ENCODE measurements around the gene PIP5K1B.

The PIP5K1B gene

DNA sequence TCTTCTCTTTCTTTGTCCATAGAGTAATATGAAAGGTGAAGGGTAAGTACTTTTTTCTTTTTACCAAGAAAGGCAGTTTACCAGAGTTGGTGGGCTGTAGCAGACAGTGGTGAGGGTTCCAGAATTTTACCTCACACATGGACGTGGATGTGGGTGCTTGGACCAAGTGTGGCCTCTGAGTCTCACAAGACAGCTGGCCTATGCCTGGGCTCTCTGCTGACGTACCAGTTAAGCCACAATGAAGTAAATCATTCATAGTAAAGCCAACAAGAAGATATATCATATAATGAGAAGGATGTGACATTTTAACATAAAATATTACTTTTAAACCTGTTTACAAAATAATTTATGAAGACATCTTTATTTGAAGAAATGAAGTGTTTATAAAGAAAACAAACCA is 202.9 kb downstream of the PIP5K1B start:
- Histone ChIP-seq H3K9me3 (ENCODE audit: insufficient read depth, low read depth, low read length) (no peaks in the 10 kb centered on the region), H3K4me3 (ENCODE audit: low read length, poor library complexity, severe bottlenecking) (no peak overlapping the region), H3F3A (ENCODE audit: low read depth) (no peaks in the 10 kb centered on the region), H3K4me2 (ENCODE audit: low read depth, low read length, poor library complexity, severe bottlenecking) (no peak overlapping the region), H3K9ac (ENCODE audit: low read depth, low read length, poor library complexity, severe bottlenecking) (no peak overlapping the region), H3K27me3 (ENCODE audit: insufficient read depth, low read length, poor library complexity, severe bottlenecking) (no peaks in the 10 kb centered on the region), H3K36me3 (ENCODE audit: insufficient read depth, low read length) (no peaks in the 10 kb centered on the region), H2AFZ (ENCODE audit: low read length) (no peak overlapping the region), H4K20me1 (ENCODE audit: insufficient read depth, low read length, poor library complexity, severe bottlenecking) (no peaks in the 10 kb centered on the region), H3K9me2 (replicated peaks; ENCODE audit: low read depth, low read length) (no peaks in the 10 kb centered on the region), H3K4me1 (ENCODE audit: insufficient read depth, low read length, poor library complexity, severe bottlenecking) (peaks cover 8% of the 10 kb centered on the region), H3K79me2 (ENCODE audit: insufficient read depth, low read length) (no peaks in the 10 kb centered on the region)
- TF ChIP-seq, protein P1, sequence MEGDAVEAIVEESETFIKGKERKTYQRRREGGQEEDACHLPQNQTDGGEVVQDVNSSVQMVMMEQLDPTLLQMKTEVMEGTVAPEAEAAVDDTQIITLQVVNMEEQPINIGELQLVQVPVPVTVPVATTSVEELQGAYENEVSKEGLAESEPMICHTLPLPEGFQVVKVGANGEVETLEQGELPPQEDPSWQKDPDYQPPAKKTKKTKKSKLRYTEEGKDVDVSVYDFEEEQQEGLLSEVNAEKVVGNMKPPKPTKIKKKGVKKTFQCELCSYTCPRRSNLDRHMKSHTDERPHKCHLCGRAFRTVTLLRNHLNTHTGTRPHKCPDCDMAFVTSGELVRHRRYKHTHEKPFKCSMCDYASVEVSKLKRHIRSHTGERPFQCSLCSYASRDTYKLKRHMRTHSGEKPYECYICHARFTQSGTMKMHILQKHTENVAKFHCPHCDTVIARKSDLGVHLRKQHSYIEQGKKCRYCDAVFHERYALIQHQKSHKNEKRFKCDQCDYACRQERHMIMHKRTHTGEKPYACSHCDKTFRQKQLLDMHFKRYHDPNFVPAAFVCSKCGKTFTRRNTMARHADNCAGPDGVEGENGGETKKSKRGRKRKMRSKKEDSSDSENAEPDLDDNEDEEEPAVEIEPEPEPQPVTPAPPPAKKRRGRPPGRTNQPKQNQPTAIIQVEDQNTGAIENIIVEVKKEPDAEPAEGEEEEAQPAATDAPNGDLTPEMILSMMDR (conservative IDR thresholded peaks at IDR 0.05; ENCODE audit: low read length): no peak
- no peak for TF ChIP-seq EZH2phosphoT487 (IDR thresholded peaks at IDR 0.05; ENCODE audit: borderline replicate concordance)

DNA sequence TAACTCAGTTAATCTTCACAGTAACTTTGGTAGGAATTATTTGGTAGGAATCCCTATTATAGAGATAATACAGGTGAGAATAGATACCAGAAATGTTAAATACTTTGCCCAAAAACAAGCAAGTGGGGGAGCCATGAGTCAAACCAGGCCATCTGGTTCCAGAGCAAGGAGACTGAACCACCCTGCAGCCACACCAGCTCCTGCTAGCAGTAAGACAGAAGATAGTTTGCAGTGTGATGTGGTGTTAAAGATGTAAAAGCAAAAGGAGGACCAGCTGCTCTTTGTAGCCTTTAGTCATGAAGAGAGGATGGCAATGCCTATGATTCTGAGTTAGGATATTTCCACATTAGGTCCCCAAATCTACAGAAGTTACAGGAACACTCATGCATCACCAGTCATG is 207.5 kb downstream of the PIP5K1B start:
- Histone ChIP-seq H3K9me3 (ENCODE audit: insufficient read depth, low read depth, low read length) (no peaks in the 10 kb centered on the region), H4K20me1 (ENCODE audit: insufficient read depth, low read length, poor library complexity, severe bottlenecking) (no peaks in the 10 kb centered on the region), H3K4me1 (ENCODE audit: insufficient read depth, low read length, poor library complexity, severe bottlenecking) (no peaks in the 10 kb centered on the region), H3F3A (ENCODE audit: low read depth) (no peaks in the 10 kb centered on the region), H2AFZ (ENCODE audit: low read length) (no peak overlapping the region), H3K27me3 (ENCODE audit: insufficient read depth, low read length, poor library complexity, severe bottlenecking) (no peaks in the 10 kb centered on the region), H3K9ac (ENCODE audit: low read depth, low read length, poor library complexity, severe bottlenecking) (no peak overlapping the region), H3K4me3 (ENCODE audit: low read length, poor library complexity, severe bottlenecking) (no peak overlapping the region), H3K79me2 (ENCODE audit: insufficient read depth, low read length) (no peaks in the 10 kb centered on the region), H3K4me2 (ENCODE audit: low read depth, low read length, poor library complexity, severe bottlenecking) (no peak overlapping the region), H3K36me3 (ENCODE audit: insufficient read depth, low read length) (no peaks in the 10 kb centered on the region), H3K9me2 (replicated peaks; ENCODE audit: low read depth, low read length) (no peaks in the 10 kb centered on the region)
- TF ChIP-seq, protein P1 (conservative IDR thresholded peaks at IDR 0.05; ENCODE audit: low read length): no peak
- no peak for TF ChIP-seq EZH2phosphoT487 (IDR thresholded peaks at IDR 0.05; ENCODE audit: borderline replicate concordance)

GRCh38 chr9:68913054-68913453 is 208.0 kb downstream of the PIP5K1B start:
- no peak overlapping the region for H3K4me2 ChIP-seq (ENCODE audit: low read depth, low read length, poor library complexity, severe bottlenecking)
- H3K4me1 ChIP-seq (ENCODE audit: insufficient read depth, low read length, poor library complexity, severe bottlenecking): no peaks in the 10 kb centered on the region
- no peak for TF ChIP-seq EZH2phosphoT487 (IDR thresholded peaks at IDR 0.05; ENCODE audit: borderline replicate concordance)
- H3K9me2 ChIP-seq (replicated peaks; ENCODE audit: low read depth, low read length): no peaks in the 10 kb centered on the region
- H3K36me3 ChIP-seq (ENCODE audit: insufficient read depth, low read length): no peaks in the 10 kb centered on the region
- H3K4me3 ChIP-seq (ENCODE audit: low read length, poor library complexity, severe bottlenecking): no peak overlapping the region
- no peaks in the 10 kb centered on the region for H3K27me3 ChIP-seq (ENCODE audit: insufficient read depth, low read length, poor library complexity, severe bottlenecking)
- H3K79me2 ChIP-seq (ENCODE audit: insufficient read depth, low read length): no peaks in the 10 kb centered on the region
- H3K9me3 ChIP-seq (ENCODE audit: insufficient read depth, low read depth, low read length): no peaks in the 10 kb centered on the region
- H3F3A ChIP-seq (ENCODE audit: low read depth): no peaks in the 10 kb centered on the region
- no peaks in the 10 kb centered on the region for H4K20me1 ChIP-seq (ENCODE audit: insufficient read depth, low read length, poor library complexity, severe bottlenecking)
- H2AFZ ChIP-seq (ENCODE audit: low read length): no peak overlapping the region
- no peak overlapping the region for H3K9ac ChIP-seq (ENCODE audit: low read depth, low read length, poor library complexity, severe bottlenecking)

GRCh38 chr9:68914751-68915150 is 209.7 kb downstream of the PIP5K1B start:
- Histone ChIP-seq H3K9me2 (replicated peaks; ENCODE audit: low read depth, low read length) (no peaks in the 10 kb centered on the region), H3K9ac (ENCODE audit: low read depth, low read length, poor library complexity, severe bottlenecking) (no peak overlapping the region), H4K20me1 (ENCODE audit: insufficient read depth, low read length, poor library complexity, severe bottlenecking) (no peaks in the 10 kb centered on the region), H3K27me3 (ENCODE audit: insufficient read depth, low read length, poor library complexity, severe bottlenecking) (no peaks in the 10 kb centered on the region), H3K4me3 (ENCODE audit: low read length, poor library complexity, severe bottlenecking) (no peak overlapping the region), H3K4me2 (ENCODE audit: low read depth, low read length, poor library complexity, severe bottlenecking) (no peak overlapping the region), H3F3A (ENCODE audit: low read depth) (no peaks in the 10 kb centered on the region), H3K4me1 (ENCODE audit: insufficient read depth, low read length, poor library complexity, severe bottlenecking) (peaks cover 5% of the 10 kb centered on the region), H3K9me3 (ENCODE audit: insufficient read depth, low read depth, low read length) (no peaks in the 10 kb centered on the region), H3K79me2 (ENCODE audit: insufficient read depth, low read length) (no peaks in the 10 kb centered on the region), H2AFZ (ENCODE audit: low read length) (no peak overlapping the region), H3K36me3 (ENCODE audit: insufficient read depth, low read length) (no peaks in the 10 kb centered on the region)
- TF ChIP-seq EZH2phosphoT487 (IDR thresholded peaks at IDR 0.05; ENCODE audit: borderline replicate concordance): no peak
- TF ChIP-seq, protein P1 (conservative IDR thresholded peaks at IDR 0.05; ENCODE audit: low read length): no peak

Data from Loucy (cell line).